Activated CD4-positive, alpha-beta memory T cell treated with anti-CD3 and anti-CD28 coated beads for 36 hours (primary cell): ENCODE measurements around the gene PPP6R1. TPM values are rescaled to one million over a fixed set of nuclear protein-coding genes. Genes with fewer than 3 reads are reported as not detected.
A peak's percentile ranks its signal among the peaks of the same experiment; 100 is the strongest.

ENCODE experiments used
- CTCF ChIA-PET: fragments of 350-600 bp; sonication (Branson Sonifier 250); formaldehyde crosslinking; loops from one replicate; lab custom pipeline; 2021; ENCODE audit warnings: antibody characterized with exemption, inconsistent platforms; lab: Charles Lee
- POLR2A ChIA-PET: fragments of 350-600 bp; sonication (Branson Sonifier 250); formaldehyde crosslinking; loops from one replicate; lab custom pipeline; 2021; ENCODE audit warnings: antibody characterized with exemption; lab: Charles Lee
- DNase-seq: peaks from one replicate; pipeline ENCODE4 v3.0.0-alpha.2; 2020
- H3K27ac Mint-ChIP-seq: one replicate; pipeline ENCODE4 v1.8.0; 2021; ENCODE audit warnings: mixed read lengths
- H3K27me3 Mint-ChIP-seq: one replicate; pipeline ENCODE4 v1.8.0; 2021; ENCODE audit warnings: mixed read lengths
- H3K36me3 Mint-ChIP-seq: one replicate; pipeline ENCODE4 v1.8.0; 2021; ENCODE audit warnings: mixed read lengths
- H3K4me1 Mint-ChIP-seq: one replicate; pipeline ENCODE4 v1.8.0; 2021; ENCODE audit warnings: low read depth, mixed read lengths
- H3K4me3 Mint-ChIP-seq: one replicate; pipeline ENCODE4 v1.8.0; 2021; ENCODE audit warnings: mild to moderate bottlenecking, mixed read lengths
- H3K9me3 Mint-ChIP-seq: one replicate; pipeline ENCODE4 v1.8.0; 2021; ENCODE audit warnings: mixed read lengths
- intact Hi-C: fragments of 100-400 bp; cut with micrococcal nuclease; formaldehyde crosslinking; loops from one replicate; pipeline ENCODE4 v1.15.1; 2023
- total RNA-seq, 2 experiments: library from RNA; stranded (reverse); gene quantifications; one replicate each; pipeline ENCODE4 v1.2.3, GENCODE V29; 2021

Gene PPP6R1
- total RNA-seq, 2 experiments from 2014 or later = 180 to 200 TPM

- Mint-ChIP-seq H3K36me3 (peaks cover 15% of the 10 kb centered on the region), H3K9me3 (peaks cover 7% of the 10 kb centered on the region), H3K27me3 (no peaks in the 10 kb centered on the region), H3K4me1 (no peaks in the 10 kb centered on the region), H3K4me3 (no peak overlapping the region), H3K27ac (no peak overlapping the region)
- ChIA-PET CTCF (no interaction called here), POLR2A (no interaction called here)
- no peak for DNase-seq
- intact Hi-C loops = no loop called here
Observed at GRCh38 chr19:55265723-55266386, 7.0 kb upstream of the PPP6R1 start.

- intact Hi-C loops = no loop called here
- H3K27me3 Mint-ChIP-seq = no peaks in the 10 kb centered on the region
- no peak for DNase-seq
- ChIA-PET POLR2A (no interaction called here), CTCF (no interaction called here)
- H3K9me3 Mint-ChIP-seq = peaks cover 7% of the 10 kb centered on the region
- H3K4me1 Mint-ChIP-seq = peaks cover 4% of the 10 kb centered on the region
- no peak overlapping the region for H3K4me3 Mint-ChIP-seq
- no peak overlapping the region for H3K27ac Mint-ChIP-seq
- H3K36me3 Mint-ChIP-seq = peaks cover 12% of the 10 kb centered on the region
Observed at GRCh38 chr19:55265173-55265572, 6.4 kb upstream of the PPP6R1 start.

- no peak overlapping the region for H3K27ac Mint-ChIP-seq
- ChIA-PET CTCF (no interaction called here), POLR2A (no interaction called here)
- no peaks in the 10 kb centered on the region for H3K27me3 Mint-ChIP-seq
- peaks cover 7% of the 10 kb centered on the region for H3K9me3 Mint-ChIP-seq
- H3K4me3 Mint-ChIP-seq = no peak overlapping the region
- DNase-seq = no peak
- H3K4me1 Mint-ChIP-seq = peaks cover 8% of the 10 kb centered on the region
- H3K36me3 Mint-ChIP-seq = peaks cover 10% of the 10 kb centered on the region
- intact Hi-C loops = no loop called here
Observed at GRCh38 chr19:55264531-55264930, 5.7 kb upstream of the PPP6R1 start.

GRCh38 chr19:55262359-55262758 lies 3.5 kb upstream of the PPP6R1 start:
- intact Hi-C loops = no loop called here
- no peak for DNase-seq
- H3K4me1 Mint-ChIP-seq = peaks cover 13% of the 10 kb centered on the region
- ChIA-PET POLR2A (interaction anchor here (1.1 kb wide), 1 partner anchor 77 kb away, joined by 4 read pairs; the partner anchor contains the start of gene KMT5C), CTCF (interaction anchor here (1.8 to 1.9 kb wide), 2 partner anchors 40 to 242 kb away, joined by 5 read pairs; no protein-coding TSS in a partner anchor)
- peak overlapping the region; percentile 1 for H3K27ac Mint-ChIP-seq
- H3K36me3 Mint-ChIP-seq = peaks cover 13% of the 10 kb centered on the region
- H3K4me3 Mint-ChIP-seq = no peak overlapping the region
- H3K9me3 Mint-ChIP-seq = peaks cover 7% of the 10 kb centered on the region
- no peaks in the 10 kb centered on the region for H3K27me3 Mint-ChIP-seq

- DNase-seq = no peak
- H3K27ac Mint-ChIP-seq = no peak overlapping the region
- no peaks in the 10 kb centered on the region for H3K27me3 Mint-ChIP-seq
- H3K36me3 Mint-ChIP-seq = peaks cover 17% of the 10 kb centered on the region
- POLR2A ChIA-PET = interaction anchor here (1.1 kb wide), 1 partner anchor 78 kb away, joined by 4 read pairs; the partner anchor contains the start of gene KMT5C
- H3K9me3 Mint-ChIP-seq = peaks cover 5% of the 10 kb centered on the region
- peaks cover 16% of the 10 kb centered on the region for H3K4me1 Mint-ChIP-seq
- CTCF ChIA-PET = interaction anchor here (1.8 to 1.9 kb wide), 2 partner anchors 40 to 242 kb away, joined by 5 read pairs; no protein-coding TSS in a partner anchor
- intact Hi-C loops = no loop called here
- H3K4me3 Mint-ChIP-seq = no peak overlapping the region
Observed at GRCh38 chr19:55261671-55262126, 2.9 kb upstream of the PPP6R1 start.

GRCh38 chr19:55259540-55260210 lies 858 bp upstream of the PPP6R1 start:
- H3K27ac Mint-ChIP-seq = peak overlapping the region; percentile 98
- peaks cover 32% of the 10 kb centered on the region for H3K36me3 Mint-ChIP-seq
- H3K4me3 Mint-ChIP-seq = peak overlapping the region; percentile 83
- no peaks in the 10 kb centered on the region for H3K27me3 Mint-ChIP-seq
- H3K9me3 Mint-ChIP-seq = no peaks in the 10 kb centered on the region
- DNase-seq = no peak
- POLR2A ChIA-PET = interaction anchor here (0.6 to 1.7 kb wide), 14 partner anchors 9 to 811 kb away, joined by 3 to 17 read pairs (median 4); partner anchors contain the start of genes HSPBP1, KMT5C, LENG8 and PPP1R12C
- intact Hi-C loops = loop anchor here (1.0 to 10.0 kb wide), 14 partner anchors 8 to 383 kb away; partner anchors contain the start of genes FIZ1, HSPBP1, ISOC2 and KMT5C
- CTCF ChIA-PET = interaction anchor here (0.5 to 1.8 kb wide), 8 partner anchors 34 to 365 kb away, joined by 3 to 14 read pairs (median 3); partner anchors contain the start of genes TMEM238 and ZNF784
- H3K4me1 Mint-ChIP-seq = peaks cover 30% of the 10 kb centered on the region

- H3K4me1 Mint-ChIP-seq = peaks cover 36% of the 10 kb centered on the region
Observed at GRCh38 chr19:55258476-55258827, 365 bp downstream of the PPP6R1 start.

GRCh38 chr19:55257461-55258420 lies 1.1 kb downstream of the PPP6R1 start:
- Mint-ChIP-seq H3K4me1 (peaks cover 43% of the 10 kb centered on the region), H3K27ac (peak overlapping the region; percentile 98), H3K27me3 (no peaks in the 10 kb centered on the region), H3K9me3 (no peaks in the 10 kb centered on the region), H3K36me3 (peaks cover 37% of the 10 kb centered on the region), H3K4me3 (peak overlapping the region; percentile 93)
- ChIA-PET CTCF (interaction anchor here (1.0 kb wide), 1 partner anchor 126 kb away, joined by 3 read pairs; the partner anchor contains the start of gene TMEM238), POLR2A (interaction anchor here (0.7 to 3.4 kb wide), 3 partner anchors 81 to 168 kb away, joined by 3 to 20 read pairs (median 12); partner anchors contain the start of genes KMT5C and TMEM238)
- peak; percentile 53 for DNase-seq
- intact Hi-C loops = loop anchor here (2.0 to 10.0 kb wide), 6 partner anchors 35 to 385 kb away; partner anchors contain the start of genes PPP1R12C, ZNF580, ZNF581 and ZNF628

More at GRCh38 chr19:55258476-55258827, 365 bp downstream of the PPP6R1 start:
- intact Hi-C loops = loop anchor here (2.0 to 10.0 kb wide), 6 partner anchors 34 to 384 kb away; partner anchors contain the start of genes PPP1R12C, ZNF580, ZNF581 and ZNF628
- H3K36me3 Mint-ChIP-seq = peaks cover 36% of the 10 kb centered on the region
- H3K4me3 Mint-ChIP-seq = peak overlapping the region; percentile 83
- ChIA-PET POLR2A (interaction anchor here (1.0 to 3.4 kb wide), 6 partner anchors 7 to 374 kb away, joined by 4 to 20 read pairs (median 10); partner anchors contain the start of genes HSPBP1, KMT5C, TMEM238 and UBE2S), CTCF (interaction anchor here (1.1 to 1.8 kb wide), 3 partner anchors 43 to 366 kb away, joined by 3 to 14 read pairs (median 3); partner anchors contain the start of gene ZNF784)
- H3K27me3 Mint-ChIP-seq = no peaks in the 10 kb centered on the region
- no peaks in the 10 kb centered on the region for H3K9me3 Mint-ChIP-seq
- peak; percentile 49 for DNase-seq
- H3K27ac Mint-ChIP-seq = peak overlapping the region; percentile 98

GRCh38 chr19:55256562-55257460 lies 2.0 kb downstream of the PPP6R1 start:
- peaks cover 33% of the 10 kb centered on the region for H3K36me3 Mint-ChIP-seq
- peaks cover 50% of the 10 kb centered on the region for H3K4me1 Mint-ChIP-seq

More at GRCh38 chr19:55256562-55257460, 2.0 kb downstream of the PPP6R1 start:
- Mint-ChIP-seq H3K9me3 (no peaks in the 10 kb centered on the region), H3K27ac (peak overlapping the region; percentile 98), H3K4me3 (peak overlapping the region; percentile 93), H3K27me3 (no peaks in the 10 kb centered on the region)
- peak; percentile 32 for DNase-seq
- intact Hi-C loops = loop anchor here (5.0 to 10.0 kb wide), 3 partner anchors 35 to 385 kb away; partner anchors contain the start of genes ZNF580 and ZNF581
- CTCF ChIA-PET = interaction anchor here (0.8 to 2.6 kb wide), 5 partner anchors 44 to 376 kb away, joined by 3 to 9 read pairs (median 4); partner anchors contain the start of genes KMT5C and TMEM238
- POLR2A ChIA-PET = interaction anchor here (0.6 to 3.9 kb wide), 5 partner anchors 9 to 127 kb away, joined by 3 to 20 read pairs (median 12); partner anchors contain the start of genes HSPBP1, KMT5C and TMEM238
